A673 (cell line): ENCODE measurements around the gene EIF3D.

Experiments
- CTCF ChIP-seq: fragments of 300-800, 200-600 bp; sonication (generic); conservative IDR thresholded peaks from 2 replicates; pipeline ENCODE4 v1.5.1; 2017; ENCODE audit warnings: low read depth, mild to moderate bottlenecking, antibody characterized with exemption, low read length, moderate library complexity, mixed read lengths
- EZH2 ChIP-seq: fragments of 200-600 bp; sonication (generic); IDR thresholded peaks from 2 replicates; pipeline ENCODE4 v1.6.1; 2017; ENCODE audit warnings: borderline replicate concordance, low read depth, mild to moderate bottlenecking, mixed read lengths, antibody characterized with exemption, low read length; ENCODE audit not compliant: poor library complexity, severe bottlenecking

- TF ChIP-seq CTCF (no peak), EZH2 (no peak)
Measured at GRCh38 chr22:36467946-36468345, 61.0 kb downstream of the EIF3D start.
